ENCODE measurements around the gene HTT.

GRCh38 chr4:3059943-3060342, 14.5 kb upstream of the HTT start:
- TF ChIP-seq, protein P1, sequence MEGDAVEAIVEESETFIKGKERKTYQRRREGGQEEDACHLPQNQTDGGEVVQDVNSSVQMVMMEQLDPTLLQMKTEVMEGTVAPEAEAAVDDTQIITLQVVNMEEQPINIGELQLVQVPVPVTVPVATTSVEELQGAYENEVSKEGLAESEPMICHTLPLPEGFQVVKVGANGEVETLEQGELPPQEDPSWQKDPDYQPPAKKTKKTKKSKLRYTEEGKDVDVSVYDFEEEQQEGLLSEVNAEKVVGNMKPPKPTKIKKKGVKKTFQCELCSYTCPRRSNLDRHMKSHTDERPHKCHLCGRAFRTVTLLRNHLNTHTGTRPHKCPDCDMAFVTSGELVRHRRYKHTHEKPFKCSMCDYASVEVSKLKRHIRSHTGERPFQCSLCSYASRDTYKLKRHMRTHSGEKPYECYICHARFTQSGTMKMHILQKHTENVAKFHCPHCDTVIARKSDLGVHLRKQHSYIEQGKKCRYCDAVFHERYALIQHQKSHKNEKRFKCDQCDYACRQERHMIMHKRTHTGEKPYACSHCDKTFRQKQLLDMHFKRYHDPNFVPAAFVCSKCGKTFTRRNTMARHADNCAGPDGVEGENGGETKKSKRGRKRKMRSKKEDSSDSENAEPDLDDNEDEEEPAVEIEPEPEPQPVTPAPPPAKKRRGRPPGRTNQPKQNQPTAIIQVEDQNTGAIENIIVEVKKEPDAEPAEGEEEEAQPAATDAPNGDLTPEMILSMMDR (IDR thresholded peaks at IDR 0.05), result no peak
- TF ChIP-seq EP300 (IDR thresholded peaks at IDR 0.05) (no peak), POLR2A (IDR thresholded peaks at IDR 0.05) (no peak)
